ENCODE data around the gene HAO2.
"Not testable (repeated sequence)": the region's sequence is repeated elsewhere in the genome, so short reads cannot be mapped to it uniquely, and the experiment has no call there.

HAO2 gene

GRCh38 chr1:119341372-119341947 lies 27.1 kb upstream of the HAO2 start:
- Histone ChIP-seq H3K9ac (ENCODE audit: low read length in 5 of 5) (no peak overlapping the region), H3K4me3 (ENCODE audit: low read depth in 1 of 5, low read length in 5 of 5) (no peak overlapping the region), H3K36me3 (ENCODE audit: control insufficient read depth in 5 of 5, insufficient read depth in 5 of 5, low read length in 5 of 5) (no peaks in the 10 kb centered on the region), H3K27ac (ENCODE audit: low read depth, low read length) (no peak overlapping the region), H3K9me3 (ENCODE audit: control insufficient read depth in 5 of 5, low read length in 5 of 5) (peaks cover 0 to 3% (median 0%) of the 10 kb centered on the region in 5 donors), H3K27me3 (ENCODE audit: control insufficient read depth in 5 of 5, insufficient read depth in 4 of 5, low read length in 5 of 5) (no peaks in the 10 kb centered on the region), H3K4me1 (ENCODE audit: control insufficient read depth in 5 of 5, insufficient read depth in 5 of 5, low read length in 5 of 5) (no peaks in the 10 kb centered on the region)

DNA sequence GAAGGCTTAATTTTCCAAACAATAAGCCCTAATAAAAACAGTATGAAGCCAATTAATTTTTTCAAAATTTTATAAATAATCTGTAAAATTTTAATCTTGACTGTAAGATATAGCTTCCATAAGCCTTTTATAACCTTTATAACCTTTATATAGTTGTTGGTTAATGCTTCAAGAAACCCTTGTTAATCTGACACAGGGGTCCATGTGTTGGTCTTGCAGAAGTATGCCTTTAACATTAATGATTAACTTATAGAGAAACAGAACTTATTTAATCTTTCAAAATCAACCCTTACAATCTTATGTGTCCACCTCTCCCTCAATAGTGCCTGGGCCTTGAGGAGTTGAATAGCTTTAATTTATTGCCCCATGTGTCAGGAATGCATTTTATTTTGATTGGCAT lies 23.2 kb upstream of the HAO2 start:
- H3K4me1 ChIP-seq (ENCODE audit: control insufficient read depth in 5 of 5, insufficient read depth in 5 of 5, low read length in 5 of 5): no peaks in the 10 kb centered on the region
- H3K9ac ChIP-seq (ENCODE audit: low read length in 5 of 5): no peak overlapping the region
- no peaks in the 10 kb centered on the region for H3K27me3 ChIP-seq (ENCODE audit: control insufficient read depth in 5 of 5, insufficient read depth in 4 of 5, low read length in 5 of 5)
- no peak overlapping the region for H3K27ac ChIP-seq (ENCODE audit: low read depth, low read length)
- H3K9me3 ChIP-seq (ENCODE audit: control insufficient read depth in 5 of 5, low read length in 5 of 5): peaks cover 0 to 3% (median 0%) of the 10 kb centered on the region in 5 donors
- no peak overlapping the region for H3K4me3 ChIP-seq (ENCODE audit: low read depth in 1 of 5, low read length in 5 of 5)
- H3K36me3 ChIP-seq (ENCODE audit: control insufficient read depth in 5 of 5, insufficient read depth in 5 of 5, low read length in 5 of 5): no peaks in the 10 kb centered on the region

DNA sequence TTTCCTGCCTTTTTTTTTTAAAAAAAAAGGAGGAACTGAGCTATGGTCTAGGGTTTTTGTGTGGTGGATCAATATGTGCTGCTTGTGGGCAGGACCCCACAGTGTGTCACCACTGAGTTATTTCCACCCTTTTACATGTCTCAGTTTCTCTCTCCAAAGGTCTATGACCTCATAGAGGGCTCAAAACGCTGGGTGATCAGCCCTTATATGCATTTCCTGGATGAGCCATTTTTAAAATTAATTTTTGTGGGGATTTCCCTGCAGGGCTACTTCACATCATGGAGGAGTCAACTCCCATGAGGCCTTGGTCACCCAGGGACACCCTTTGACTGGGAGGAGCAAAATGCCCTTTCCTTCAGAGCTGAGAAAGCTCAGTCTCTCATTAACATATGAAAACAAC lies 20.7 kb upstream of the HAO2 start:
- H3K9ac ChIP-seq (ENCODE audit: low read length in 5 of 5): no peak overlapping the region

GRCh38 chr1:119348941-119349340 lies 19.6 kb upstream of the HAO2 start:
- H3K4me3 ChIP-seq (ENCODE audit: low read depth in 1 of 5, low read length in 5 of 5): no peak overlapping the region
- no peak overlapping the region for H3K27ac ChIP-seq (ENCODE audit: low read depth, low read length)
- H3K9me3 ChIP-seq (ENCODE audit: control insufficient read depth in 5 of 5, low read length in 5 of 5): peaks cover 0 to 3% (median 0%) of the 10 kb centered on the region in 5 donors
- H3K36me3 ChIP-seq (ENCODE audit: control insufficient read depth in 5 of 5, insufficient read depth in 5 of 5, low read length in 5 of 5): no peaks in the 10 kb centered on the region
- H3K27me3 ChIP-seq (ENCODE audit: control insufficient read depth in 5 of 5, insufficient read depth in 4 of 5, low read length in 5 of 5): no peaks in the 10 kb centered on the region
- no peaks in the 10 kb centered on the region for H3K4me1 ChIP-seq (ENCODE audit: control insufficient read depth in 5 of 5, insufficient read depth in 5 of 5, low read length in 5 of 5)
- H3K9ac ChIP-seq (ENCODE audit: low read length in 5 of 5): no peak overlapping the region

More for the DNA sequence above, 20.7 kb upstream of the HAO2 start:
- H3K27ac ChIP-seq (ENCODE audit: low read depth, low read length): no peak overlapping the region
- no peaks in the 10 kb centered on the region for H3K4me1 ChIP-seq (ENCODE audit: control insufficient read depth in 5 of 5, insufficient read depth in 5 of 5, low read length in 5 of 5)
- H3K27me3 ChIP-seq (ENCODE audit: control insufficient read depth in 5 of 5, insufficient read depth in 4 of 5, low read length in 5 of 5): no peaks in the 10 kb centered on the region
- no peaks in the 10 kb centered on the region for H3K36me3 ChIP-seq (ENCODE audit: control insufficient read depth in 5 of 5, insufficient read depth in 5 of 5, low read length in 5 of 5)
- H3K9me3 ChIP-seq (ENCODE audit: control insufficient read depth in 5 of 5, low read length in 5 of 5): peaks cover 0 to 3% (median 0%) of the 10 kb centered on the region in 5 donors
- H3K4me3 ChIP-seq (ENCODE audit: low read depth in 1 of 5, low read length in 5 of 5): no peak overlapping the region

GRCh38 chr1:119350866-119351265 lies 17.7 kb upstream of the HAO2 start:
- not testable (repeated sequence) for H3K36me3 ChIP-seq (ENCODE audit: control insufficient read depth in 5 of 5, insufficient read depth in 5 of 5, low read length in 5 of 5); H3K27me3 ChIP-seq (ENCODE audit: control insufficient read depth in 5 of 5, insufficient read depth in 4 of 5, low read length in 5 of 5); H3K4me3 ChIP-seq (ENCODE audit: low read depth in 1 of 5, low read length in 5 of 5); H3K9me3 ChIP-seq (ENCODE audit: control insufficient read depth in 5 of 5, low read length in 5 of 5); H3K27ac ChIP-seq (ENCODE audit: low read depth, low read length); H3K4me1 ChIP-seq (ENCODE audit: control insufficient read depth in 5 of 5, insufficient read depth in 5 of 5, low read length in 5 of 5); H3K9ac ChIP-seq (ENCODE audit: low read length in 5 of 5)

- H3K9ac ChIP-seq (ENCODE audit: low read length in 5 of 5): no peak overlapping the region
- no peaks in the 10 kb centered on the region for H3K9me3 ChIP-seq (ENCODE audit: control insufficient read depth in 5 of 5, low read length in 5 of 5)
- no peaks in the 10 kb centered on the region for H3K36me3 ChIP-seq (ENCODE audit: control insufficient read depth in 5 of 5, insufficient read depth in 5 of 5, low read length in 5 of 5)
- no peak overlapping the region for H3K27ac ChIP-seq (ENCODE audit: low read depth, low read length)
- no peak overlapping the region for H3K4me3 ChIP-seq (ENCODE audit: low read depth in 1 of 5, low read length in 5 of 5)
- H3K27me3 ChIP-seq (ENCODE audit: control insufficient read depth in 5 of 5, insufficient read depth in 4 of 5, low read length in 5 of 5): no peaks in the 10 kb centered on the region
- H3K4me1 ChIP-seq (ENCODE audit: control insufficient read depth in 5 of 5, insufficient read depth in 5 of 5, low read length in 5 of 5): peaks cover 0 to 3% (median 0%) of the 10 kb centered on the region in 5 donors
These were observed 16.6 kb upstream of the HAO2 start for GRCh38 chr1:119351997-119352396.

- no peaks in the 10 kb centered on the region for H3K27me3 ChIP-seq (ENCODE audit: control insufficient read depth in 5 of 5, insufficient read depth in 4 of 5, low read length in 5 of 5)
- H3K9me3 ChIP-seq (ENCODE audit: control insufficient read depth in 5 of 5, low read length in 5 of 5): no peaks in the 10 kb centered on the region
- H3K27ac ChIP-seq (ENCODE audit: low read depth, low read length): no peak overlapping the region
- no peak overlapping the region for H3K9ac ChIP-seq (ENCODE audit: low read length in 5 of 5)
- H3K36me3 ChIP-seq (ENCODE audit: control insufficient read depth in 5 of 5, insufficient read depth in 5 of 5, low read length in 5 of 5): no peaks in the 10 kb centered on the region
- H3K4me3 ChIP-seq (ENCODE audit: low read depth in 1 of 5, low read length in 5 of 5): no peak overlapping the region
- peaks cover 0 to 3% (median 0%) of the 10 kb centered on the region in 5 donors for H3K4me1 ChIP-seq (ENCODE audit: control insufficient read depth in 5 of 5, insufficient read depth in 5 of 5, low read length in 5 of 5)
These were observed 14.7 kb upstream of the HAO2 start for GRCh38 chr1:119353836-119354235.

DNA sequence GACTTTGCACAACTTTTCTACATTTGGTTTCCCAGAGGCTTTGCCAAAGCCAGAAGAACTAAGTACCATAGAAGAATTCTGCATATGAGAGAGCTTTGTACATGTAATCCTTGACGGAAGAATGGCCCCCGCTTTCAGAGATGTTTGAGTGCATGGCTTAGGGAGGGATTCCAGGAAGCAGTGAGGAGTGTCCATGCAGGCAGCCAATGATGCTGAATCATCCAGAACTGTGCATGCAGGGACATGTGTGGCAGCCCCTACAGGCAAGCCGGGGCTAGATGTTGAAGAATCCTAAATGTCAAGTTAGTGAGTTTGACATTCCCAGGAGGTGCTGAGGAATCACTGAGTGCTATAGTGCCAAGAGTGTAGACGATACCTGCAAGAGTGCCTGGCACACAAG lies 9.9 kb upstream of the HAO2 start:
- Histone ChIP-seq H3K9ac (ENCODE audit: low read length in 5 of 5) (no peak overlapping the region), H3K4me1 (ENCODE audit: control insufficient read depth in 5 of 5, insufficient read depth in 5 of 5, low read length in 5 of 5) (peaks cover 0 to 3% (median 0%) of the 10 kb centered on the region in 5 donors), H3K27ac (ENCODE audit: low read depth, low read length) (no peak overlapping the region), H3K9me3 (ENCODE audit: control insufficient read depth in 5 of 5, low read length in 5 of 5) (no peaks in the 10 kb centered on the region), H3K27me3 (ENCODE audit: control insufficient read depth in 5 of 5, insufficient read depth in 4 of 5, low read length in 5 of 5) (no peaks in the 10 kb centered on the region), H3K4me3 (ENCODE audit: low read depth in 1 of 5, low read length in 5 of 5) (no peak overlapping the region), H3K36me3 (ENCODE audit: control insufficient read depth in 5 of 5, insufficient read depth in 5 of 5, low read length in 5 of 5) (no peaks in the 10 kb centered on the region)

GRCh38 chr1:119359730-119360129 lies 8.9 kb upstream of the HAO2 start:
- Histone ChIP-seq H3K9ac (ENCODE audit: low read length in 5 of 5) (no peak overlapping the region), H3K27ac (ENCODE audit: low read depth, low read length) (no peak overlapping the region), H3K4me1 (ENCODE audit: control insufficient read depth in 5 of 5, insufficient read depth in 5 of 5, low read length in 5 of 5) (no peaks in the 10 kb centered on the region), H3K27me3 (ENCODE audit: control insufficient read depth in 5 of 5, insufficient read depth in 4 of 5, low read length in 5 of 5) (no peaks in the 10 kb centered on the region), H3K36me3 (ENCODE audit: control insufficient read depth in 5 of 5, insufficient read depth in 5 of 5, low read length in 5 of 5) (no peaks in the 10 kb centered on the region), H3K9me3 (ENCODE audit: control insufficient read depth in 5 of 5, low read length in 5 of 5) (no peaks in the 10 kb centered on the region), H3K4me3 (ENCODE audit: low read depth in 1 of 5, low read length in 5 of 5) (no peak overlapping the region)

- Histone ChIP-seq H3K4me3 (ENCODE audit: low read depth in 1 of 5, low read length in 5 of 5) (no peak overlapping the region), H3K27ac (ENCODE audit: low read depth, low read length) (no peak overlapping the region), H3K27me3 (ENCODE audit: control insufficient read depth in 5 of 5, insufficient read depth in 4 of 5, low read length in 5 of 5) (no peaks in the 10 kb centered on the region), H3K9me3 (ENCODE audit: control insufficient read depth in 5 of 5, low read length in 5 of 5) (no peaks in the 10 kb centered on the region), H3K4me1 (ENCODE audit: control insufficient read depth in 5 of 5, insufficient read depth in 5 of 5, low read length in 5 of 5) (no peaks in the 10 kb centered on the region), H3K36me3 (ENCODE audit: control insufficient read depth in 5 of 5, insufficient read depth in 5 of 5, low read length in 5 of 5) (no peaks in the 10 kb centered on the region), H3K9ac (ENCODE audit: low read length in 5 of 5) (no peak overlapping the region)
These were observed 7.4 kb upstream of the HAO2 start for GRCh38 chr1:119361205-119361604.

All from subcutaneous abdominal adipose tissue (tissue), 5 donors.